Measurements from ENCODE around the gene RABIF. TPM values are rescaled to one million over a fixed set of nuclear protein-coding genes. Genes with fewer than 3 reads are reported as not detected.
"Not testable (repeated sequence)": the region's sequence is repeated elsewhere in the genome, so short reads cannot be mapped to it uniquely, and the experiment has no call there.

RABIF gene
- total and polyA plus RNA-seq, 2 donors: 7.7 to 9.4 TPM

DNA sequence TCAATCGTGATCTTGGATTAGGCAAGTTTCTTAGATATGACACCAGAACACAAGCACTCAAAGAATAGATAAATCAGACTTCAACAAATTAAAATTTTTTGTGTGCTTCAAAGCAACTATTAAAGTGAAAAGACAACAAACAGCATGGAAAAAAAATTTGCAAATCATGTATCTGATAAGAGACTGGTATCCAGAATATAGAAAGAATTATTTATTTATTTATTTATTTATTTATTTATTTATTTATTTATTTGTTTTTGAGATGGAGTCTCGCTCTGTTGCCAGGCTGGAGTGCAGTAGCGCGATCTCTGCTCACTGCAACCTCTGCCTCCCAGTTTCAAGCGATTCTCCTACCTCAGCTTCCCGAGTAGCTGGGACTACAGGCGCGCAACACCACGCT is 59.7 kb downstream of the RABIF start:
- WGBS: 98% methylated on average over 9 of the region's 9 CpGs
- H3K27me3 ChIP-seq (ENCODE audit: control insufficient read depth in 2 of 2, insufficient read depth in 1 of 2, low read length in 1 of 2): not testable (repeated sequence)

More for the DNA sequence above, 59.7 kb downstream of the RABIF start:
- not testable (repeated sequence) for H3K4me3 ChIP-seq (ENCODE audit: low read length in 2 of 2); H3K4me1 ChIP-seq (ENCODE audit: control insufficient read depth in 2 of 2, insufficient read depth in 2 of 2, low read length in 2 of 2); H3K9me3 ChIP-seq (ENCODE audit: control insufficient read depth in 2 of 2, insufficient read depth in 1 of 2, low read length in 1 of 2); DNase-seq (ENCODE audit: low read depth in 6 of 9, low spot score in 9 of 9); H3K36me3 ChIP-seq (ENCODE audit: control insufficient read depth in 2 of 2, insufficient read depth in 2 of 2, low read length in 1 of 2); H3K27ac ChIP-seq (ENCODE audit: low read depth in 1 of 2, low read length in 1 of 2)

Other genes with a start within 250 kb of the RABIF start
- 0.05 TPM for gene SYT2, start 178.7 kb downstream of the RABIF start, total RNA-seq
- 0.09 TPM for gene SYT2, start 178.7 kb downstream of the RABIF start, polyA plus RNA-seq
- gene KDM5B, start 80.7 kb downstream of the RABIF start, total RNA-seq: 37.6 TPM
- gene KDM5B, start 80.7 kb downstream of the RABIF start, polyA plus RNA-seq: 32.0 TPM
- gene PCAT6, start 78.2 kb downstream of the RABIF start, total RNA-seq: 0.19 TPM
- 1.5 TPM for gene PCAT6, start 78.2 kb downstream of the RABIF start, polyA plus RNA-seq
- 25.2 TPM for gene KLHL12, start 38.1 kb upstream of the RABIF start, total RNA-seq
- gene KLHL12, start 38.1 kb upstream of the RABIF start, polyA plus RNA-seq: 20.6 TPM
- 53.0 TPM for gene ADIPOR1, start 69.2 kb upstream of the RABIF start, total RNA-seq
- 58.1 TPM for gene ADIPOR1, start 69.2 kb upstream of the RABIF start, polyA plus RNA-seq
- 44.3 TPM for gene CYB5R1, start 78.1 kb upstream of the RABIF start, total RNA-seq
- gene CYB5R1, start 78.1 kb upstream of the RABIF start, polyA plus RNA-seq: 45.8 TPM
- gene TMEM183A, start 118.2 kb upstream of the RABIF start, total RNA-seq: 75.3 TPM
- gene TMEM183A, start 118.2 kb upstream of the RABIF start, polyA plus RNA-seq: 50.6 TPM
- 2.1 TPM for gene PPFIA4, start 137.3 kb upstream of the RABIF start, total RNA-seq
- 0.82 TPM for gene PPFIA4, start 137.3 kb upstream of the RABIF start, polyA plus RNA-seq
- gene MYOG, start 196.9 kb upstream of the RABIF start, total RNA-seq: 7.8 TPM
- 4.7 TPM for gene MYOG, start 196.9 kb upstream of the RABIF start, polyA plus RNA-seq
- gene ADORA1, start 238.6 kb upstream of the RABIF start, total RNA-seq: 0.28 TPM
- 0.64 TPM for gene ADORA1, start 238.6 kb upstream of the RABIF start, polyA plus RNA-seq

All from thymus (tissue), 11 donors.